Esophagus squamous epithelium (tissue), 4 donors: ENCODE data around the gene PITPNB.

Source experiments
- CTCF ChIP-seq, 6 experiments: fragments of 450-650 bp in 4 of 6; fragments of 200-600 bp in 2 of 6; sonication (generic) in 2 of 6; IDR thresholded peaks; one replicate each; pipeline ENCODE4 v1.5.1; 2016 to 2019; ENCODE audit warnings: antibody characterized with exemption in 6 of 6, mild to moderate bottlenecking in 4 of 6, moderate library complexity in 4 of 6
- POLR2A ChIP-seq, 4 donors: fragments of 450-650 bp; IDR thresholded peaks; one replicate each; pipeline ENCODE4 v1.6.1; 2017; ENCODE audit warnings: antibody characterized with exemption in 4 of 4, mild to moderate bottlenecking in 4 of 4, moderate library complexity in 3 of 4

DNA sequence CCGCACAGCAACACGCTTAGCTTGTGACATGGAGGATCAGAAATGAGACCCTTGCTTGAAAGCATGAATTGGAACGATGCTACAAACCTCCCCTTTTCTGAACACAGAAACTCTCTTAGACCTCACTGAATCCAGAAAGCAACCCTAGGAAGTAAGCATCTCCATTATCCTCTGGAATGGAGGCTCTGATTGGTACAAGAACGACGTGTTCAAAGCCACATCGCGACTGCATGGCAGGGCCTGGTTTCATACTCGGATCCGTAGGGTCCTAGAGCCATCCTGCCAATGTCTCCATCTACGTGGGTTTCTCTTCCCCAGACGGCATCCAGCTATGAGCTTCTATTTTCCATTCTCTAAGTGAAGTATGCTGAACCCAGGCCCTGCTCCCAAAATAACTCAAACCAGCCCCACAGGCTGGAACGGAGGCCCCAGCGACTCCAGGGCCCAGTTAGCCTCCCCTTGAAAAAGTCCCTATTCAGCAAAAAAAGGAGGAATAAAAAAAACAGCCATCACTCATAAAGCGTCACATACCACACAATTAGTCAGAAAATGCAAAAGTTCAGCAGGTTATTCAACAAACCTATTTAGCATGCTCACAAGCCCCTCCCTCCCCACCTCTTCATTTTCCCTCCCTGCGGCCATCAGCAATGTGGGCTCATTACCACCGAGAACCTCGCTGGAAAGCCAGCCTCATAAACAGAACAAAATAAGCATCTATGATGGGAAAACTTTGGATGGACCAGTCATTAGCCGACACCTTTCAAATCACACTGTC, 110.4 kb downstream of the PITPNB start:
- TF ChIP-seq POLR2A (IDR thresholded peaks at IDR 0.05) (no peak), CTCF (IDR thresholded peaks at IDR 0.05) (no peak)
